Peyer's patch (tissue), 4 donors: Measurements from ENCODE around the gene DOCK10. TPM values are rescaled to one million over a fixed set of nuclear protein-coding genes. Genes with fewer than 3 reads are reported as not detected.

Experiments
- DNase-seq, 3 donors: peaks; one replicate each; pipeline ENCODE4 v3.0.0-alpha.2; 2017 to 2019
- H3K27ac ChIP-seq, 4 donors: fragments of 200-600 bp; sonication (generic); one replicate each; pipeline ENCODE4 v1.5.1; 2016 to 2019
- H3K27me3 ChIP-seq, 2 donors: fragments of 200-600 bp; sonication (generic); one replicate each; pipeline ENCODE4 v1.5.1; 2019
- H3K36me3 ChIP-seq, 3 donors: fragments of 200-600 bp; sonication (generic); one replicate each; pipeline ENCODE4 v1.5.1; 2016 to 2019
- H3K4me1 ChIP-seq, 4 donors: fragments of 200-600 bp; sonication (generic); one replicate each; pipeline ENCODE4 v1.5.1; 2016 to 2019
- H3K4me3 ChIP-seq, 4 donors: fragments of 200-600 bp; sonication (generic); 1 replicate in 3 of 4; 2 replicates in 1 of 4; pipeline ENCODE4 v1.5.1; 2016 to 2019; ENCODE audit warnings: mild to moderate bottlenecking in 1 of 4
- H3K9me3 ChIP-seq, 4 donors: fragments of 200-600 bp; sonication (generic); one replicate each; pipeline ENCODE4 v1.5.1; 2016 to 2019; ENCODE audit warnings: mild to moderate bottlenecking in 1 of 4
- POLR2A ChIP-seq, 2 donors: fragments of 450-650 bp; IDR thresholded peaks; one replicate each; pipeline ENCODE4 v1.5.1; 2017; ENCODE audit warnings: antibody characterized with exemption in 2 of 2, mild to moderate bottlenecking in 2 of 2, moderate library complexity in 2 of 2
- total RNA-seq, 4 donors: library from RNA; depleted of rRNA; stranded (reverse); fragments of >200 nt; gene quantifications; one replicate each; pipeline ENCODE4 v1.1.0, GENCODE V29; 2016
- TF ChIP-seq, protein P1 (sequence below), 6 experiments: fragments of 450-650 bp in 4 of 6; fragments of 200-600 bp in 2 of 6; sonication (generic) in 1 of 6; IDR thresholded peaks; one replicate each; pipeline ENCODE4 v1.5.1; 2017 to 2019; ENCODE audit warnings: antibody characterized with exemption in 6 of 6, mild to moderate bottlenecking in 3 of 6, moderate library complexity in 1 of 6

Gene DOCK10
- total RNA-seq, 4 donors from 2014 or later: 14.6 to 97.4 (median 23.5) TPM

- Histone ChIP-seq H3K27ac (no peak overlapping the region), H3K36me3 (no peaks in the 10 kb centered on the region)
Observed at GRCh38 chr2:224882291-224883171, 159.7 kb downstream of the DOCK10 start.

DNA sequence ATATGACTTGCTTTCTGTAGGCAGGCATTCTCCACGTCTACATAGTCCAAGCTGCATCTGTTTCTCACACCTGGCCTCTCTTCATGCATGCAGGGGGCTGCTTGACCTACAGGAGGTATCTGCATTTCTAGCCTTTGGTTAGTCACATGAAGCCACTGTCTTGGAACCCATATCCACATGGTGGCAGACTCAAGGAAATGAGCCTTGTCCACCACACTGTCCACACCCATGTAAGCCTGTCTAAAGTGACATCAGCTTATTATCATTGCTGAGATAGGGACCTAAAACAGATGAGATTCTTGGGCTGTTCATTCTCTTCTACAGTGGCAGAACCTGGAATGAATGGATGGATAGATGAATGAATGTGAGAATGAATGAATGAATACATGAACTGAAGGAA lies 160.4 kb downstream of the DOCK10 start:
- TF ChIP-seq, protein P1, sequence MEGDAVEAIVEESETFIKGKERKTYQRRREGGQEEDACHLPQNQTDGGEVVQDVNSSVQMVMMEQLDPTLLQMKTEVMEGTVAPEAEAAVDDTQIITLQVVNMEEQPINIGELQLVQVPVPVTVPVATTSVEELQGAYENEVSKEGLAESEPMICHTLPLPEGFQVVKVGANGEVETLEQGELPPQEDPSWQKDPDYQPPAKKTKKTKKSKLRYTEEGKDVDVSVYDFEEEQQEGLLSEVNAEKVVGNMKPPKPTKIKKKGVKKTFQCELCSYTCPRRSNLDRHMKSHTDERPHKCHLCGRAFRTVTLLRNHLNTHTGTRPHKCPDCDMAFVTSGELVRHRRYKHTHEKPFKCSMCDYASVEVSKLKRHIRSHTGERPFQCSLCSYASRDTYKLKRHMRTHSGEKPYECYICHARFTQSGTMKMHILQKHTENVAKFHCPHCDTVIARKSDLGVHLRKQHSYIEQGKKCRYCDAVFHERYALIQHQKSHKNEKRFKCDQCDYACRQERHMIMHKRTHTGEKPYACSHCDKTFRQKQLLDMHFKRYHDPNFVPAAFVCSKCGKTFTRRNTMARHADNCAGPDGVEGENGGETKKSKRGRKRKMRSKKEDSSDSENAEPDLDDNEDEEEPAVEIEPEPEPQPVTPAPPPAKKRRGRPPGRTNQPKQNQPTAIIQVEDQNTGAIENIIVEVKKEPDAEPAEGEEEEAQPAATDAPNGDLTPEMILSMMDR (IDR thresholded peaks at IDR 0.05): no peak
- no peak for TF ChIP-seq POLR2A (IDR thresholded peaks at IDR 0.05)

More at GRCh38 chr2:224882291-224883171, 159.7 kb downstream of the DOCK10 start:
- Histone ChIP-seq H3K27me3 (no peaks in the 10 kb centered on the region), H3K4me1 (no peaks in the 10 kb centered on the region), H3K9me3 (no peaks in the 10 kb centered on the region), H3K4me3 (no peak overlapping the region)
- no peak for DNase-seq
- no peak for TF ChIP-seq POLR2A (IDR thresholded peaks at IDR 0.05)
- TF ChIP-seq, protein P1 (IDR thresholded peaks at IDR 0.05): no peak

DNA sequence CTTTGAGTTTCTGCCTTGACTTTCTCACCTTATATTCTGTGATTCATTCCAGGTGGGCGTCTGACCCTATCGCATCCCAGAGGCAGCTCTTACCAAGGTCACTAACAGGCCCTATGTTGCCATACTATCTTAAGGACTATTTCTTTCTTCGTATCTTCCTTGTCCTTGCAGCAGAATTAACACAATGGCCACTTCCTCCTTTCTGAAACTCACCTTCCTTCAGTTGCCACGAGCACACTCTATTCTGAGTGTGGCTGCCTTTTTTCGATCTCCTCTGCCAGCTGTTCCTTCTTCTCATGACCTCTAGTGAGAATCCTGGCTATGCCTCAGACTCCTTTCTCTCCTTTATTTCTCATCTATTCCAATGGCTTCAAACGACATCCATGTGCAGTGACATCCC lies 165.7 kb downstream of the DOCK10 start:
- Histone ChIP-seq H3K27me3 (no peaks in the 10 kb centered on the region), H3K27ac (peak overlapping the region in 1 of 4 donors; percentile 28), H3K9me3 (no peaks in the 10 kb centered on the region), H3K4me3 (no peak overlapping the region), H3K4me1 (no peaks in the 10 kb centered on the region), H3K36me3 (peaks cover 0 to 20% (median 0%) of the 10 kb centered on the region in 3 donors)
- TF ChIP-seq, protein P1 (IDR thresholded peaks at IDR 0.05): no peak
- TF ChIP-seq POLR2A (IDR thresholded peaks at IDR 0.05): no peak
- no peak for DNase-seq

More for the DNA sequence above, 160.4 kb downstream of the DOCK10 start:
- no peak for DNase-seq
- Histone ChIP-seq H3K27me3 (no peaks in the 10 kb centered on the region), H3K4me3 (no peak overlapping the region), H3K9me3 (no peaks in the 10 kb centered on the region), H3K4me1 (no peaks in the 10 kb centered on the region), H3K27ac (no peak overlapping the region), H3K36me3 (no peaks in the 10 kb centered on the region)

DNA sequence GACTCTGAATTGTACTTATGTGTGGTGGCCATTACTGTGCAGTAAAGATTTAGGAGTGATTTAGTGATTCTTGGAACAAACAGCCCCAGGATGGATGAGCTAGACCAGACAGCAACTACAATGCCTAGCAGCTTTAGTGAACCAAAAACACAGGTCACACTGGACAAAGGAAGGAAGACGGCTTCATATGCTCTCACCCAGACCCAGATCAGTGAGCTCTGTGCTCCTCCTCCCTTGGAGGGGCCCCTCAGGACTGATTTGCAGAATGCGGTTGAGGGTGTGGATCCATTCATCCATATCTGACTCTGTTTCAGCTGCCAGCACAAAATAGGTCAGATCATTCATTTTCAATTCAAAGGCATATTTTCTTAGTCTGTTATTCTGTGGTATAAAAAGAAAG lies 166.4 kb downstream of the DOCK10 start:
- Histone ChIP-seq H3K27me3 (no peaks in the 10 kb centered on the region), H3K27ac (peak overlapping the region in 1 of 4 donors; percentile 28), H3K4me3 (no peak overlapping the region), H3K4me1 (no peaks in the 10 kb centered on the region), H3K36me3 (peaks cover 0 to 23% (median 0%) of the 10 kb centered on the region in 3 donors), H3K9me3 (no peaks in the 10 kb centered on the region)
- TF ChIP-seq, protein P1 (IDR thresholded peaks at IDR 0.05): no peak
- TF ChIP-seq POLR2A (IDR thresholded peaks at IDR 0.05): no peak
- peak in 1 of 3 donors; percentile 30 for DNase-seq

GRCh38 chr2:224875153-224875552 lies 167.1 kb downstream of the DOCK10 start:
- TF ChIP-seq, protein P1 (IDR thresholded peaks at IDR 0.05): no peak
- TF ChIP-seq POLR2A (IDR thresholded peaks at IDR 0.05): no peak
- H3K27me3 ChIP-seq: no peaks in the 10 kb centered on the region

More at GRCh38 chr2:224875153-224875552, 167.1 kb downstream of the DOCK10 start:
- Histone ChIP-seq H3K9me3 (no peaks in the 10 kb centered on the region), H3K36me3 (peaks cover 0 to 23% (median 0%) of the 10 kb centered on the region in 3 donors), H3K4me3 (no peak overlapping the region), H3K4me1 (no peaks in the 10 kb centered on the region), H3K27ac (no peak overlapping the region)
- no peak for DNase-seq
